ENCODE results near the gene FGF11. TPM values are rescaled to one million over a fixed set of nuclear protein-coding genes. Genes with fewer than 3 reads are reported as not detected.

FGF11 gene
- total RNA-seq, 1 donor from 2014 or later = 4.8 TPM

DNA sequence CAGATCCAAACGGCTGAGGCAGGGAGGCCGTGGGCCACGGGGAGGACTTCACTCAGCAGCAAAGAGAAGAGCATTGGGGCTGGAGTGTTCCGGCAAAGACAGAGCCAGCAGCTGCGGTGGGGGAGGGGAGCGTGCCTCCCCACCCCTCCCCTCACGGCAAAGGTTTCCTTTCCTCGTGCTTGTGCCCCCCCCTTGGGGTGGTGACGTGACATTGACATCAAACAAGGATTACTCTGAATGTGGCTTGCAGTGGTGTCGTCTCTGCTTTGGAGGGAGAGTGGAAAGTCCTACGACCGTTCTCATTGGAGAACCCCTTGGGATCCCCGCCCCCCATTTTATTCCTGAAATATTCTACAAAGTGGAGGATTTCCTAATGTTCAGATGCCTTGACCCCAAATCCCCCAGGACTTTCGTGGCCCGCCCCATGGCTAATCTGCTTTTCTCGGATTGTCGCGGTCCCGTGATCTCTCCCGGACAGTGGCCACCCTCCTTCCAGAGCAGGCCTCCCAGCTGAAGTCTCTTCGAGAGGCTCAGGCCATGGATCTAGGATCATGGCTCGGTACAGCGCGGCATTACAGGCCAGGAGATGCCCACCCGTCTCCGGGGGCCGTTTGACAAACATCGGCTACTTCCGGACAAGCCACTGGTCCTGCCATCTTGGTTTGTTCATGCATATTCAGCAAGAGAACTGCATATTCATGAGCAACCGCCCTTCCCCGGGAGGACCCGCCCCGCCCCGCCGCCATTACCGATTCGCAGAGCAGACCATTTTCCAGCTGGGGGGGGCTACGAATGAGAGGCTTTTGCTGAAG, 44.1 kb downstream of the FGF11 start:
- Mint-ChIP-seq H3K27ac (peak overlapping the region; percentile 99), H3K27me3 (ENCODE audit: low read depth) (no peaks in the 10 kb centered on the region), H3K4me3 (ENCODE audit: low read depth) (peak overlapping the region; percentile 98), H3K9me3 (no peaks in the 10 kb centered on the region), H3K36me3 (ENCODE audit: low read depth) (peaks cover 32% of the 10 kb centered on the region), H3K4me1 (ENCODE audit: low read depth) (peaks cover 44% of the 10 kb centered on the region)
- peak; percentile 90 for DNase-seq (ENCODE audit: low spot score)
- intact Hi-C loops (cut with micrococcal nuclease) = loop anchor here (1.0 to 10.0 kb wide), 9 partner anchors 28 to 351 kb away; partner anchors contain the start of genes ELP5, GPS2, KDM6B and SENP3

DNA sequence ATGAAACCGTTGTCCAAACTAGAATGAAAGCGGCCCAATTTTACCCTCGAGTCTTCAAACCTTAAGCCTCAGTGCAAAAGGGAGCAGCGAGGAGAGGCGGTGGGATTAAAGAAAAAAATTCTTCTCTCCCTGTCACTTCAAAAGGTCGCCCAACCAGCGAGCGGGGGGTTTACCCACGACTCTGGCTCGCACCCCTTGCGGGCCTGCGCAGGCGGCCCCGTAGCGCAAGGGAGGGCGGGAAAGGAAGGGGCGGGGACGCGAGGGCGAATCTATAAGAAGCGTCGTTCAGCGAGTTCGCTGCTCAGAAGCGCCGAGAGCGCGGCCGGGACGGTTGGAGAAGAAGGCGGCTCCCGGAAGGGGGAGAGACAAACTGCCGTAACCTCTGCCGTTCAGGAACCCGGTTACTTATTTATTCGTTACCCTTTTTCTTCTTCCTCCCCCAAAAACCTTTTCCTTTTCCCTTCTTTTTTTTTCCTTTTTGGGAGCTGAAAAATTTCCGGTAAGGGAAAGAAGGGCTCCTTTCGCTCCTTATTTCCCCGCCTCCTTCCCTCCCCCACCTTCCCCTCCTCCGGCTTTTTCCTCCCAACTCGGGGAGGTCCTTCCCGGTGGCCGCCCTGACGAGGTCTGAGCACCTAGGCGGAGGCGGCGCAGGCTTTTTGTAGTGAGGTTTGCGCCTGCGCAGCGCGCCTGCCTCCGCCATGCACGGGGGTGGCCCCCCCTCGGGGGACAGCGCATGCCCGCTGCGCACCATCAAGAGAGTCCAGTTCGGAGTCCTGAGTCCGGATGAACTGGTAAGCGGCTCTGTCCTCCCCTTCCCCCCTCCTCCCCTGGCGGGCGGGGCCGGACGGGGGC, 45.0 kb downstream of the FGF11 start, which contains the start of gene POLR2A:
Gene POLR2A, plus strand, starts transcription at position 300 of the 852 bp plus-strand sequence.
- Mint-ChIP-seq H3K27ac (peak within 1 kb of the TSS; percentile 99), H3K4me1 (ENCODE audit: low read depth) (peaks cover 49% of the 10 kb centered on the region), H3K4me3 (ENCODE audit: low read depth) (peak within 1 kb of the TSS; percentile 98), H3K27me3 (ENCODE audit: low read depth) (no peaks in the 10 kb centered on the region), H3K9me3 (no peaks in the 10 kb centered on the region), H3K36me3 (ENCODE audit: low read depth) (peaks cover 40% of the 10 kb centered on the region)
- DNase-seq (ENCODE audit: low spot score) = peak; percentile 95
- intact Hi-C loops (cut with micrococcal nuclease) = loop anchor here (1.0 to 10.0 kb wide), 8 partner anchors 29 to 351 kb away; partner anchors contain the start of genes GPS2, KDM6B, SENP3 and TMEM102

DNA sequence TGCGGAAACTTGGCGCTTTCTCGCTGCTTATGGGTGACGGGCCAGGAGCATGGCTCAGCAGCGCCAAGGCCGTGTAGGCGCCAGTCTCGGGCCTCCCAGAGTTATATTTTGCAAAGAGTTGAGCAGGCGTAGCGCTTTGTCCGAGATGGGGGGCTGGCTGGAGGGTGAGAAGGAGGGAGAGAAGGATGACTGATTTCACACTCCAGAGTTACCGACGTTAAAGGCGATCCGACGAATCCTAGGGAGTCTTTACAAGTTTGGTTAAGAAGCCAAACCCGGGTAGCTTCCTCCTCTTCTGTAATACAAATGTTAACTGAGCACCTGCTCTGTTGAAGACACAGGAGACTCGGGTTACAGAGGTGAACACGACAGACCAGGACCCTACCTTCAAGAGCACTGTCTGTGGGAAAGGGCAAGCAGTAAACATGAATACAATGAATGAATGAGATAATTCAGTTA, 45.6 kb downstream of the FGF11 start:
- no peaks in the 10 kb centered on the region for H3K27me3 Mint-ChIP-seq (ENCODE audit: low read depth)
- H3K36me3 Mint-ChIP-seq (ENCODE audit: low read depth) = peaks cover 44% of the 10 kb centered on the region
- H3K27ac Mint-ChIP-seq = peak overlapping the region; percentile 99
- intact Hi-C loops (cut with micrococcal nuclease) = loop anchor here (1.0 to 10.0 kb wide), 8 partner anchors 30 to 350 kb away; partner anchors contain the start of genes GPS2, KDM6B, SENP3 and TMEM102
- H3K9me3 Mint-ChIP-seq = no peaks in the 10 kb centered on the region
- no peak for DNase-seq (ENCODE audit: low spot score)
- H3K4me1 Mint-ChIP-seq (ENCODE audit: low read depth) = peaks cover 50% of the 10 kb centered on the region
- H3K4me3 Mint-ChIP-seq (ENCODE audit: low read depth) = peak overlapping the region; percentile 98

DNA sequence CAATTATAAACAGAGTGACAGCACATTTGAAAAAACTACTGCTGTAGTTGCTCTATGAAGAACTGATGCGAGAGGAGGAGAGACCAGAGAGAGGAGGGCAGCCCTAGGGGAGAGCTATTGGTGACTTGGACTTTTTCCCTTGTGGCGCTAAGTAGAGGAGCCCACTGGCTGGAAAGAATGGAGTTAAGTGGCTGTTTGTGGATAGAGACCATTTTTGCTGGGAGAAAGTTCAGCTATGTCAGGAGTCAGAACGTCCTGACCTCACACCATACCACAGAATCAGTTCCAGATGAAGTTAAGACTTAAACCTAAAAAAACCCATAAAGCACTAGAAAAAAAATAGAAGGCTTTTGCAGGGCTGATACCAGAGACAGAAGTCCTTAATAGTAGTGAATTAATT, 46.9 kb downstream of the FGF11 start:
- no peaks in the 10 kb centered on the region for H3K27me3 Mint-ChIP-seq (ENCODE audit: low read depth)
- intact Hi-C loops (cut with micrococcal nuclease) = loop anchor here (10.0 kb wide), 2 partner anchors 199 to 349 kb away; partner anchors contain the start of genes KDM6B, TP53 and WRAP53
- H3K9me3 Mint-ChIP-seq = no peaks in the 10 kb centered on the region
- H3K27ac Mint-ChIP-seq = peak overlapping the region; percentile 1
- no peak for DNase-seq (ENCODE audit: low spot score)
- peaks cover 51% of the 10 kb centered on the region for H3K4me1 Mint-ChIP-seq (ENCODE audit: low read depth)
- H3K4me3 Mint-ChIP-seq (ENCODE audit: low read depth) = peak overlapping the region; percentile 80
- peaks cover 50% of the 10 kb centered on the region for H3K36me3 Mint-ChIP-seq (ENCODE audit: low read depth)

DNA sequence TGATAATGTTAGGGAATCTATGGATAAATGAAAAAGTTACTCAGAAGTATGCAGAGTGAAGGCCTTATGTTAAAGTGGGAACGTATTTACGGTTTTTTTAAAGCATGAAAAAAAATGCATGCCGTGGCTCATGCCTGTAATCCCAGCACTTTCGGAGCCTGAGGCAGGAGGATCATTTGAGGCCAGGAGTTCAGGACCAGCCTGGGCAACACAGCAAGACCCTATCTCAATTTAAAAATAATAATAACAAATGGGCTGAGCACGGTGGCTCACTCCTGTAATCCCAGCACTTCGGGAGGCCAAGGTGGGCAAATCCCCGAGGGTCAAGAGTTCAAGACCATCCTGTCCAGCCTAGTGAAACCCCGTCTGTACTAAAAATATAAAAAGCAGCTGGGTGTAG, 50.8 kb downstream of the FGF11 start:
- Mint-ChIP-seq H3K27me3 (ENCODE audit: low read depth) (no peaks in the 10 kb centered on the region), H3K4me3 (ENCODE audit: low read depth) (no peak overlapping the region), H3K9me3 (no peaks in the 10 kb centered on the region), H3K4me1 (ENCODE audit: low read depth) (peaks cover 48% of the 10 kb centered on the region), H3K36me3 (ENCODE audit: low read depth) (peaks cover 75% of the 10 kb centered on the region), H3K27ac (no peak overlapping the region)
- DNase-seq (ENCODE audit: low spot score) = no peak
- intact Hi-C loops (cut with micrococcal nuclease) = no loop called here

DNA sequence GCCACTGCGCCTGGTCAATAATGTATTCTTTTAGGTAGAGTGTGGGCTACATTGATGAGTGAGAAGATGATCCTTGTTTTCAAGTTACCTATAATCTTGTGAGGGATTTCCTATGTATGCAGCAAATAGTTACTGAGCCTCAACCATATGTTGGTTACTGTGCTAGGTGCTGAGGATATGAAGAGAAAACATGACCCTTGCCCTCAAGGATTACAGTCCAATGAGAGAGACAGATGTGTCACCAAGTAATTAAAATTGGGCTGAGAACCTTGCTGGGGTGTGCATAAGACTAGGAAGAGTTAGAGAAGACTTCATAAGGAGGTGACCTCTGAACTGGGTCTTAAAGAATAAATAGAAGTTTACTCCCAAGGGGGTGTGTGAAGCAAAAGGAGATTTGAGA, 52.3 kb downstream of the FGF11 start:
- Mint-ChIP-seq H3K27ac (no peak overlapping the region), H3K9me3 (no peaks in the 10 kb centered on the region), H3K27me3 (ENCODE audit: low read depth) (no peaks in the 10 kb centered on the region), H3K4me3 (ENCODE audit: low read depth) (no peak overlapping the region), H3K36me3 (ENCODE audit: low read depth) (peaks cover 78% of the 10 kb centered on the region), H3K4me1 (ENCODE audit: low read depth) (peaks cover 37% of the 10 kb centered on the region)
- DNase-seq (ENCODE audit: low spot score) = no peak
- intact Hi-C loops (cut with micrococcal nuclease) = no loop called here

DNA sequence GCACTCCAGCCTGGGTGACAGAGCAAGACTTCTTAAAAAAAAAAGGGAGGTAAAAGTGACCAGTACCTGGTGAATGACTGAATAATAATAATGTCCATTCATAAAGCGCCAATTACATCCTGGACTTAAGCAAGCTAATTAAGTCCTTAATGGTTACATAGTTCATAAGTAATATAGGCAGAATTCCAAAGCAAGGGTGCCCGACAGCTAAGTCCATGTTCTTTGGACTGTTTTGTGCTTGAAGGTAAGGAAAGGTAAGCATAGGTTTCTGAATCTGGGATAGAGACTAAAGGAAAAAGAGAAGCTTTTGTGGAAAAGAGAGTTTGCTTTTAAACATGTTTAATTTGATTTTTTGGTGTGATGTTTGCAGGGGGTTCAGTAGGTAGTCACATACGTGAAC, 54.6 kb downstream of the FGF11 start:
- Mint-ChIP-seq H3K36me3 (ENCODE audit: low read depth) (peaks cover 85% of the 10 kb centered on the region), H3K27me3 (ENCODE audit: low read depth) (no peaks in the 10 kb centered on the region), H3K9me3 (no peaks in the 10 kb centered on the region), H3K4me3 (ENCODE audit: low read depth) (no peak overlapping the region), H3K4me1 (ENCODE audit: low read depth) (peaks cover 25% of the 10 kb centered on the region), H3K27ac (no peak overlapping the region)
- intact Hi-C loops (cut with micrococcal nuclease) = no loop called here
- DNase-seq (ENCODE audit: low spot score) = no peak

Other genes starting within 250 kb of the FGF11 start
- 10.5 and 10.6 TPM in 2 replicates for gene DLG4, start 219.7 kb upstream of the FGF11 start, total RNA-seq
- 492 and 503 TPM in 2 replicates for gene ACADVL, start 219.6 kb upstream of the FGF11 start, total RNA-seq
- gene DVL2, start 205.0 kb upstream of the FGF11 start, total RNA-seq = 69.7 and 73.1 TPM in 2 replicates
- gene PHF23, start 200.1 kb upstream of the FGF11 start, total RNA-seq = 43.4 and 47.8 TPM in 2 replicates
- 145 and 147 TPM in 2 replicates for gene GABARAP, start 197.1 kb upstream of the FGF11 start, total RNA-seq
- gene CTDNEP1, start 187.8 kb upstream of the FGF11 start, total RNA-seq = 170 and 181 TPM in 2 replicates
- 64.8 and 65.3 TPM in 2 replicates for gene ELP5, start 187.3 kb upstream of the FGF11 start, total RNA-seq
- gene CLDN7, start 177.0 kb upstream of the FGF11 start, total RNA-seq = 0.21 and 0.41 TPM in 2 replicates
- gene SLC2A4, start 157.8 kb upstream of the FGF11 start, total RNA-seq = 0.14 and 0.25 TPM in 2 replicates
- 0.43 and 0.51 TPM in 2 replicates for gene YBX2, start 144.9 kb upstream of the FGF11 start, total RNA-seq
- 1,189 and 1,199 TPM in 2 replicates for gene EIF5A, start 131.9 kb upstream of the FGF11 start, total RNA-seq
- gene GPS2, start 124.2 kb upstream of the FGF11 start, total RNA-seq = 57.6 and 64.9 TPM in 2 replicates
- 45.7 and 47.7 TPM in 2 replicates for gene NEURL4, start 110.2 kb upstream of the FGF11 start, total RNA-seq
- 361 and 382 TPM in 2 replicates for gene ACAP1, start 103.0 kb upstream of the FGF11 start, total RNA-seq
- gene KCTD11, start 87.3 kb upstream of the FGF11 start, total RNA-seq = 8.0 and 8.5 TPM in 2 replicates
- 0.25 TPM in 1 of 2 replicates, not detected in the other for gene TMEM95, start 84.4 kb upstream of the FGF11 start, total RNA-seq
- 4.0 and 5.2 TPM in 2 replicates for gene TNK1, start 58.4 kb upstream of the FGF11 start, total RNA-seq
- gene PLSCR3, start 45.0 kb upstream of the FGF11 start, total RNA-seq = 75.4 and 76.2 TPM in 2 replicates
- 67.3 and 67.7 TPM in 2 replicates for gene TMEM256, start 35.4 kb upstream of the FGF11 start, total RNA-seq
- gene NLGN2, start 31.7 kb upstream of the FGF11 start, total RNA-seq = 3.9 and 4.2 TPM in 2 replicates
- gene SPEM1, start 19.2 kb upstream of the FGF11 start, total RNA-seq = not detected in 2 replicates
- not detected in 2 replicates for gene SPEM2, start 13.9 kb upstream of the FGF11 start, total RNA-seq
- not detected in 2 replicates for gene SPEM3, start 10.7 kb upstream of the FGF11 start, total RNA-seq
- gene TMEM102, start 4.1 kb upstream of the FGF11 start, total RNA-seq = 13.4 and 14.8 TPM in 2 replicates
- gene CHRNB1, start 5.5 kb downstream of the FGF11 start, total RNA-seq = 6.6 and 6.9 TPM in 2 replicates
- 20.2 and 20.3 TPM in 2 replicates for gene ZBTB4, start 40.1 kb downstream of the FGF11 start, total RNA-seq
- gene SLC35G6, start 41.9 kb downstream of the FGF11 start, total RNA-seq = not detected in 2 replicates
- 247 and 261 TPM in 2 replicates for gene POLR2A, start 44.9 kb downstream of the FGF11 start, total RNA-seq
- 31.8 and 36.0 TPM in 2 replicates for gene TNFSF12, start 109.5 kb downstream of the FGF11 start, total RNA-seq
- gene TNFSF13, start 119.2 kb downstream of the FGF11 start, total RNA-seq = 2.9 and 3.5 TPM in 2 replicates
- gene SENP3, start 122.4 kb downstream of the FGF11 start, total RNA-seq = 64.9 and 69.6 TPM in 2 replicates
- 9.6 and 10.1 TPM in 2 replicates for gene CD68, start 140.1 kb downstream of the FGF11 start, total RNA-seq
- 98.6 and 106 TPM in 2 replicates for gene MPDU1, start 144.3 kb downstream of the FGF11 start, total RNA-seq
- gene SOX15, start 150.6 kb downstream of the FGF11 start, total RNA-seq = 0.21 and 0.60 TPM in 2 replicates
- 59.0 and 63.1 TPM in 2 replicates for gene FXR2, start 175.4 kb downstream of the FGF11 start, total RNA-seq
- 25.4 and 27.9 TPM in 2 replicates for gene SAT2, start 188.3 kb downstream of the FGF11 start, total RNA-seq
- 0.46 TPM in 1 of 2 replicates, not detected in the other for gene SHBG, start 190.6 kb downstream of the FGF11 start, total RNA-seq
- gene ATP1B2, start 211.4 kb downstream of the FGF11 start, total RNA-seq = 0.32 and 0.37 TPM in 2 replicates
- 165 and 174 TPM in 2 replicates for gene TP53, start 248.0 kb downstream of the FGF11 start, total RNA-seq
- gene WRAP53, start 249.0 kb downstream of the FGF11 start, total RNA-seq = 33.2 and 34.5 TPM in 2 replicates

Measured in activated T-helper 2 cell treated with anti-CD3 and anti-CD28 coated beads, Interferon-gamma antibody, Interleukin-2, Interleukin-4, amounts not matched to agents 10 μg/mL and 5 μg/mL and 100 μg/mL, durations not matched to agents 14 hours and 24 hours and 36 hours (primary cell).